Stimulated activated CD4-positive, alpha-beta T cell treated with anti-CD3 and anti-CD28 coated beads, Interleukin-12 subunit alpha, Interleukin-12 subunit beta, amount 100 ng/mL, for 48 hours (primary cell): Measurements from ENCODE around the gene PRG3.
A peak's percentile ranks its signal among the peaks of the same experiment; 100 is the strongest.
"Not testable (repeated sequence)": the region's sequence is repeated elsewhere in the genome, so short reads cannot be mapped to it uniquely, and the experiment has no call there.

Experiments
- DNase-seq, 3 donors: peaks; one replicate each; pipeline ENCODE4 v3.0.0-alpha.2; 2020; ENCODE audit warnings: low read depth in 2 of 3, low spot score in 1 of 3

PRG3 gene

DNA sequence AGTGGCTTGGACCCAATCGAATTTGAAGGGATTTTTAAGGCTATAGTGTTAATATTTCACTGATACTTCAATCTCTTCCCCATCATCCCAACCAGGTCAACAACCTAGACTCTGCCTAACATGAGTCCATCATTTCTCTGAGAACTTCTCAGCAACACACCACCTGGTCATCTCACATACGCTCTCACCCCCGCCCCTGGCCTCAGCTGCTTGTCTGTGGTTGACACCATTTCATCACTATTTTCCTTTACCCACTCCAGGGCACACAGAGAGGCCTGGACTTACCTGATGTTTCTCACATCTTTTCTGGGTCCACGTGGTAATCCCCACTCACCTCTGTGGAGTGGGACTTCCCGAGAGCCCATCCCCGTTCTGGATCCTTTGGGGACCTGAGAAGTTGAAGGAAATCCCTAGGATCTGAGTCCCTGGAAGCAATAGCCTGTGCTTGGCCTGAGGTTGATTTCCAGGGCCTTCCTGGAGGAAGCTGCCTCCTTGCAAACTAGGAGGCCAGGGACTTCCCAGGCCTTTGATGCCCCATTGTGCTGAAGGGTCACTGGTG lies 39.6 kb downstream of the PRG3 start:
- no peak for DNase-seq

- DNase-seq: no peak
Observed at GRCh38 chr11:57340039-57340615, 40.8 kb downstream of the PRG3 start.

GRCh38 chr11:57339328-57339727 lies 41.6 kb downstream of the PRG3 start:
- DNase-seq: no peak

DNA sequence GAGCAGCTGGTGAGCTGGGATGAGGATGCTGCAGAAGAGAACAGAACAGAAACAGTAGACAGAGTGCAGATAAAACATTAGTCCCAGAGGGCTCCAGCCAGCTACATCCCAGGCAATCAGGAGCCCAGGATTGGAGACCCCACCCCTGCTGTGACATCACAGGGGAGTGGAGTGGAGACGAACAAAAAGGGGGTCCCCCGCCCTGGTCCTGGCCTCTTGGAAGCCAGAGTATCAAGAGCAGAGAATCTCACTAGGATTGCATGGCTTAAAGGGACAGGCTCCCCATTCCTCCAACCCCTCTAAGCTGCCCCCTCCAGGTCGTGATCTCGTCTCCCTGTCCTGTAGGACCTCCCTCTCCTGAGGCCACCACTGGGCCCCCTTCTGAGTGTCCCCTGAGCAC lies 42.8 kb downstream of the PRG3 start, which contains the start of gene P2RX3:
Gene P2RX3, plus strand, starts transcription at position 211 of the 400 bp plus-strand sequence. CDS start 199 bp downstream, outside the sequence.
- no peak for DNase-seq

GRCh38 chr11:57336856-57337255 lies 44.1 kb downstream of the PRG3 start:
- not testable (repeated sequence) for DNase-seq

GRCh38 chr11:57336111-57336666 lies 44.8 kb downstream of the PRG3 start:
- DNase-seq: no peak

DNA sequence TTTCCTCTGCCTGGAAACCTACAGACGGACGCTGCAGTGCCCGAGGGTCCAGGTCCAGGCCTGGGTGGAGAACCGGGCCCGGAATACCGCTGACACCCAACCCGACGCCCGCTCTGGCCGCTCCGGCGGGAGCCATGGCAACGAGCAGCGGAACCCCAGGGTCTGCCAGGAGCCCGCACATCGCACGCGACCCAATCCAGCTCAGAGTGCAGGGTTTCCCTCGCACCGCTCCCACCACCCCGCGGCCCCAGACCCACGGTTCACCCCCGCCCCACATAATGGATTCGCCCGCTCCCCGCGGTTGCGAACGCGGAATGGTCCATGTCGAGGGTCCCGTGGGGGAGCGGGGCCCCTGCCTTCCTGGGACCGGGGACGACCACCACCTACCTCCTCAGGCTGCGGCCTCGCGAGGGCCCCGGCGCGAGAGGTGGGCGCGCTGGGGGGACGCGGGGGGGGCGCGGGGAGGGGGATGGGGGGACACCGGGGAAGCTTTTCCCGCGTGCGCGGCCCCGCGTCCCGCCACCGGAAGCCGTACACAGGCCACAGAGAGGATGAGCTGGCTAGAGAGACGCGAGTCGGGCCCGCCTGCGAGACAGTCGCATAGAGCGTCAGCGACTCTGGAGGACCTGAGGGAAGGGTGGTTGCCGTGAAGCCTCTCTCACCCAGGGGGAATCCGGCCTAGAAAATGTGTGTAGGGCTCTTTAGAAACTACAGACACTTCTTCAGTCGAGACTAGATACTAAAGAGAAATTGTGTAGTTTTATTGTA lies 45.4 kb downstream of the PRG3 start, which contains the start of gene SSRP1:
Gene SSRP1, minus strand, starts transcription at position 550 of the 768 bp plus-strand sequence. CDS start 771 bp downstream, outside the sequence.
- peak; percentile 68 to 84 (median 84) for DNase-seq

GRCh38 chr11:57335023-57335342 lies 46.0 kb downstream of the PRG3 start:
- no peak for DNase-seq

DNA sequence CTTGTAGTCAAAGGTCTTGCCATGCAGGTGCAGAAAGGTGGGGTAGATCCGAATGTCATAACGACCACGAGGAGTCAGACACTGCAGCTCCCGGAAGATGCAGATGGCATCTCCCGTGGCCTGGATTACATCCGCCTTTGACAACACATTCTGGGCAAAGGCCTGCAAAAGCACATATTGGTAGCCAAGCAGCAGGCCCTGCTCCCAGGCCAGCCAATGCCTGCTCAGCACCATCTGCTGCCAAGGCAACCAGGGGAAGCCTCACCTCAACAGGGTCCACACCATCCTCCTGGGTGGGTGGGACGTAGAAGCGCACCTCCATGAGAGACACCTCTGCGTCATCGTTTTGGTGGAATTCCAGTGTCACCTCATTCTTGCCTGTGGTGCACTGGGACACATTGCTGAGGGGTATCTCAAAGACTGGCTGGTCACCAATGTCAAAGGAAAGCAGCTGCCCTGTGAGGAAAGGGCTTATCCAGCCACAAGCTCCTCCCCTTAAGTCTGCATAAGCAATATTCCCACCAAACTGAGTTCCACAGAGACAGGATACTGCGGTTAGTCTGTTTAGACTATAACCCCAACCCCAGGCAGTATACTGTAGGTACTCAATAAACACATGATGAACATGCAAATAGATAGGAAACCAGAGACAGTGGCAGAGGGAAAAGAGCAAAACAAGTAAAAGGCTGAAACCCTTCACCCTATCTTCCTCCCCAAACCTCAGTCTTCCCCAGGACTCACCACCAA lies 48.1 kb downstream of the PRG3 start:
- DNase-seq: no peak

- DNase-seq: no peak
Observed at GRCh38 chr11:57331720-57332119, 49.2 kb downstream of the PRG3 start.

DNA sequence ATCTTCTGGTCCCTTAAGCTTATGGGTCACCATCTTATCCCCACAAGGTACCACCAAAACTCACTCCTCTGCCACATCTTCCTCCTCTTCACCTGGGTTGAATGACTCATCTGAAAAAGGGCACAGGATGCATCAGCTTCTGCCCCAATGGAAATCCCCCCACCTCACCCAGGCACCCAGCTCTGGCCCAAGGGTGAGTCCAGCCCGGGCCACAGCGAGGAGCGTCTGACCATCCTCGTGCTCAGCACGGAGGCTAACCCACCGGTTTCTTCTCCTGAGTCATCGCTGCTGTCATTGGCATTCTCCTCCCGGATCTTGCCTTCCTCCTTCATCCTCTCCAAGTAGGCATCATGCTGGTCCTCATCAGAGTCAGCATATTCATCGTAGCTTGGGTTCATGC lies 50.9 kb downstream of the PRG3 start:
- DNase-seq: no peak

DNA sequence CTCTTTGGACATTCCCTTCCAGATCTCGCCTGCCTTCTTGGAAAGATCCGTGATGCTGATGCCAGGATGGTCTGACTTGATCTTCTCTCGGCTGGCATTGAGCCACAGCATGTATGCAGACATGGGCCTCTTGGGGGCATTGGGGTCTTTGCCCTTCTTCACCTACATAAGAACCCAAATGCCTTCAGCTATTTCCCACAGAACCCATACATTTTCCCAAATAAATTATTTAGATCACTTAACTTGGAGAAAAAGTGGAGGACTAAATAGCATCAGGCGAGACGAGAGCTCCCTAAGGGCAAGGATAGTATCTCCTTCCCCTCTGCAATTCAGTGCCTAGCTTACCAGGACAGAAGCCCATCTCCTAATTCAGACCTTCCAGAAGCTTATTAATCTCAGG lies 53.2 kb downstream of the PRG3 start:
- no peak for DNase-seq
